ENCODE data around the gene UBAC2.

- TF ChIP-seq MAFK (IDR thresholded peaks at IDR 0.05; ENCODE audit: low read depth, low read length): no peak
- no peak for TF ChIP-seq ATF2 (IDR thresholded peaks at IDR 0.05; ENCODE audit: low read length)
- TF ChIP-seq, protein P1, sequence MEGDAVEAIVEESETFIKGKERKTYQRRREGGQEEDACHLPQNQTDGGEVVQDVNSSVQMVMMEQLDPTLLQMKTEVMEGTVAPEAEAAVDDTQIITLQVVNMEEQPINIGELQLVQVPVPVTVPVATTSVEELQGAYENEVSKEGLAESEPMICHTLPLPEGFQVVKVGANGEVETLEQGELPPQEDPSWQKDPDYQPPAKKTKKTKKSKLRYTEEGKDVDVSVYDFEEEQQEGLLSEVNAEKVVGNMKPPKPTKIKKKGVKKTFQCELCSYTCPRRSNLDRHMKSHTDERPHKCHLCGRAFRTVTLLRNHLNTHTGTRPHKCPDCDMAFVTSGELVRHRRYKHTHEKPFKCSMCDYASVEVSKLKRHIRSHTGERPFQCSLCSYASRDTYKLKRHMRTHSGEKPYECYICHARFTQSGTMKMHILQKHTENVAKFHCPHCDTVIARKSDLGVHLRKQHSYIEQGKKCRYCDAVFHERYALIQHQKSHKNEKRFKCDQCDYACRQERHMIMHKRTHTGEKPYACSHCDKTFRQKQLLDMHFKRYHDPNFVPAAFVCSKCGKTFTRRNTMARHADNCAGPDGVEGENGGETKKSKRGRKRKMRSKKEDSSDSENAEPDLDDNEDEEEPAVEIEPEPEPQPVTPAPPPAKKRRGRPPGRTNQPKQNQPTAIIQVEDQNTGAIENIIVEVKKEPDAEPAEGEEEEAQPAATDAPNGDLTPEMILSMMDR (IDR thresholded peaks at IDR 0.05; ENCODE audit: control extremely low read depth in 1 of 3, insufficient read depth in 1 of 3, low read depth in 1 of 3, low read length in 3 of 3): no peak
Observed at GRCh38 chr13:99339230-99339721, 138.6 kb downstream of the UBAC2 start.
